BLaER1 treated with 17β-estradiol and CSF1 and Interleukin-3, amounts not matched to agents 10 nM and 100 nM (cell line): ENCODE measurements around the gene RASEF.

Experiments
- H3K27ac ChIP-seq, 11 experiments: shearing (Covaris generic); formaldehyde crosslinking; 2 replicates each; pipeline ENCODE4 v1.8.1; 2022
- H3K27me3 ChIP-seq, 11 experiments: shearing (Covaris generic); formaldehyde crosslinking; 2 replicates each; pipeline ENCODE4 v1.8.1; 2022
- H3K36me3 ChIP-seq, 11 experiments: shearing (Covaris generic); formaldehyde crosslinking; 2 replicates each; pipeline ENCODE4 v1.8.1; 2022
- H3K4me1 ChIP-seq, 10 experiments: shearing (Covaris generic); formaldehyde crosslinking; 2 replicates each; pipeline ENCODE4 v1.8.1; 2022
- H3K4me2 ChIP-seq, 11 experiments: shearing (Covaris generic); formaldehyde crosslinking; 2 replicates each; pipeline ENCODE4 v1.8.1; 2022
- H3K4me3 ChIP-seq, 10 experiments: shearing (Covaris generic); formaldehyde crosslinking; 2 replicates each; pipeline ENCODE4 v1.8.1; 2022
- H3K9ac ChIP-seq, 11 experiments: shearing (Covaris generic); formaldehyde crosslinking; 2 replicates each; pipeline ENCODE4 v1.8.1; 2022
- H3K9me3 ChIP-seq, 11 experiments: shearing (Covaris generic); formaldehyde crosslinking; replicated peaks in 1 of 11; 2 replicates each; pipeline ENCODE4 v1.8.1; 2022
- H4K20me1 ChIP-seq, 11 experiments: shearing (Covaris generic); formaldehyde crosslinking; 2 replicates each; pipeline ENCODE4 v1.8.1; 2022
- Cebpa-rat ChIP-seq, 11 experiments: shearing (Covaris generic); IDR thresholded peaks; 2 replicates each; pipeline ENCODE4 v1.8.1; 2022

The RASEF gene

DNA sequence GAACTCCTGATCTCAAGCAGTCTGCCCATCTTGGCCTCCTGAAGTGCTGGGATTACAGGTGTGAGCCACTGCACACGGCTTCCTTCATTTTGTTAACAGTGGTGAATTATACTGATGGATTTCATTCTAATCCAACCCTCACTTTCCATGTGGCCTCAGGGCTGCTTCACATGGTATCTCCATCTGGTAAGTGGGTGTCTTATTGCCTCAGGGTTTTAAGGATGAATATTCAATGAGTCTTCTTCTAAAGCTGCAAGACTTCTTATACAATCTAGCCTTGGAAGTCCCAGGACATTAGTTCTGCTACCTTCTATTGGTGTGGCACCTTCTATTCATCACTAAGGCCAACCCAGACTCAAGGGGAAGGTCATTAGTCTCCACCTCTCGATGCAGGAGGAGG, 8.7 kb upstream of the RASEF start:
- H3K27ac ChIP-seq: no peak overlapping the region
- H3K4me3 ChIP-seq: no peak overlapping the region
- no peak for TF ChIP-seq Cebpa-rat (IDR thresholded peaks at IDR 0.05)
- H3K4me2 ChIP-seq: no peak overlapping the region
- no peaks in the 10 kb centered on the region for H3K27me3 ChIP-seq
- no peaks in the 10 kb centered on the region for H3K36me3 ChIP-seq
- no peaks in the 10 kb centered on the region for H4K20me1 ChIP-seq
- H3K9ac ChIP-seq: no peak overlapping the region
- H3K9me3 ChIP-seq: no peaks in the 10 kb centered on the region
- H3K4me1 ChIP-seq: no peaks in the 10 kb centered on the region

DNA sequence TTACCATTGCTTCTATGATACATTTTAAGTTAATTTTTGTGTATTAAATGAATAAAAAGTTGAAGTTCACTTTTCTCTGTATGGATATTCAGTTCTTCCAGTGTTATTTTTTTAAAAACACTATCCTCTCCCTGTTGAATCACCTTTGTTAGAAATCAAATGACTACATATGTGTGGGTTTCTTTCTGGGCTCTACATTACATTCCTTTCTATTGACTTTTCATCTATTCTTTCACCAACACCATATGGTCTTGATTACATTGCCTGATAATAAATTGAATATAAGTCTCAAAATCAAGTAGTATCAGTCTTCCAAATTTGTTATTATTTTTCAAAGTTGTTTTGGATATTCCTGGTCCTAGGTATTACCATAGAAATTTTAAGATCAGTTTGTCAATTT, 7.3 kb upstream of the RASEF start:
- H3K9ac ChIP-seq: no peak overlapping the region
- no peak for TF ChIP-seq Cebpa-rat (IDR thresholded peaks at IDR 0.05)
- no peaks in the 10 kb centered on the region for H4K20me1 ChIP-seq
- H3K27ac ChIP-seq: no peak overlapping the region
- no peak overlapping the region for H3K4me3 ChIP-seq
- no peaks in the 10 kb centered on the region for H3K27me3 ChIP-seq
- no peaks in the 10 kb centered on the region for H3K9me3 ChIP-seq
- H3K36me3 ChIP-seq: no peaks in the 10 kb centered on the region
- no peak overlapping the region for H3K4me2 ChIP-seq
- no peaks in the 10 kb centered on the region for H3K4me1 ChIP-seq

DNA sequence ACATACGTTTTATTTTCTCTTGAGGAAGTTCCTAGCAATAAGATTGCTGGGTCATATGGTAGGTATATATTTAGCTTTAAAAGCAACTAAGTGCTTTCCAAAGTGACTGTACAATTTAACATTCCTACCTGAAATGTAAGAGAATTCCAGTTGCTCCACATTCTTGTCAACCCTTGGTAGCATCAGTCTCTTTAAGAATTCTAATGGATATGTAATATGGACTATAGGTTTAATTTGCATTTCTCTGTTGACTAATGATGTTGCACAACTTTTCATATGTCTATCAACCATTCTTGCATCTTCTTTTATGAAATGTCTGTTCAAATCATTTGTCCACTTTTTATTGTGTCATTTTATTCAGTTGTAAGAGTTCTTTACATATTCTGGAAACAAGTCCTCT, 6.7 kb upstream of the RASEF start:
- no peak overlapping the region for H3K4me2 ChIP-seq
- no peak overlapping the region for H3K27ac ChIP-seq
- no peaks in the 10 kb centered on the region for H3K36me3 ChIP-seq
- H3K4me3 ChIP-seq: no peak overlapping the region
- no peak overlapping the region for H3K9ac ChIP-seq
- no peak for TF ChIP-seq Cebpa-rat (IDR thresholded peaks at IDR 0.05)
- no peaks in the 10 kb centered on the region for H4K20me1 ChIP-seq
- H3K4me1 ChIP-seq: no peaks in the 10 kb centered on the region
- H3K9me3 ChIP-seq: no peaks in the 10 kb centered on the region
- H3K27me3 ChIP-seq: peaks cover 0 to 2% (median 0%) of the 10 kb centered on the region in 11 experiments; a peak in 1 of 22 replicates

DNA sequence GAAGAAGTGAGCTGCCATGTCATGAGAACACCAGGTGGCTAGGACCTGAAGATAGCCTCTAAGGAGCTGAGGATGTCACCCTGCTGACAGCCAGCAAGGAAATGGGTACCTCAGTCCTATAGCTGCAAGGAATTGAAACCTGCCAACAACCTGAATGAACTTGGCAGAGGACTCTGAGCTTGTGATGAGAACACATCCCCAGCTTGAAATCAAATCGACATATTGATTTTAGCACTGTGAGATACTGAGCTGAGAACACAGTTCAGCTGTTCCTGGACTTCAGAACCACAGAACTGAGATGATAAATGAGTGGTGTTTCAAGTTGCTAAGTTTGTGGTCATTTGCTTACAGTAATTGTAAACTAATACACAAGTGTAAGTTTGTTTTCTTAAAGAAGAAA, 5.5 kb upstream of the RASEF start:
- Histone ChIP-seq H3K4me3 (no peak overlapping the region), H3K4me1 (no peaks in the 10 kb centered on the region), H3K9me3 (peaks cover 0 to 4% (median 1%) of the 10 kb centered on the region in 11 experiments; a peak in 11 of 22 replicates), H3K27ac (no peak overlapping the region), H3K27me3 (peaks cover 8 to 13% (median 10%) of the 10 kb centered on the region in 11 experiments), H3K4me2 (no peak overlapping the region), H4K20me1 (no peaks in the 10 kb centered on the region), H3K36me3 (no peaks in the 10 kb centered on the region), H3K9ac (no peak overlapping the region)
- TF ChIP-seq Cebpa-rat (IDR thresholded peaks at IDR 0.05): no peak

GRCh38 chr9:83067579-83067978, 4.6 kb upstream of the RASEF start:
- Histone ChIP-seq H3K4me3 (no peak overlapping the region), H3K4me2 (no peak overlapping the region), H3K9me3 (peaks cover 6 to 13% (median 10%) of the 10 kb centered on the region in 11 experiments; a peak in 20 of 22 replicates), H3K27me3 (peaks cover 16 to 21% (median 18%) of the 10 kb centered on the region in 11 experiments), H4K20me1 (no peaks in the 10 kb centered on the region), H3K27ac (no peak overlapping the region), H3K36me3 (no peaks in the 10 kb centered on the region), H3K9ac (no peak overlapping the region), H3K4me1 (peaks cover 0 to 5% (median 0%) of the 10 kb centered on the region in 10 experiments; a peak in 5 of 20 replicates)
- no peak for TF ChIP-seq Cebpa-rat (IDR thresholded peaks at IDR 0.05)

DNA sequence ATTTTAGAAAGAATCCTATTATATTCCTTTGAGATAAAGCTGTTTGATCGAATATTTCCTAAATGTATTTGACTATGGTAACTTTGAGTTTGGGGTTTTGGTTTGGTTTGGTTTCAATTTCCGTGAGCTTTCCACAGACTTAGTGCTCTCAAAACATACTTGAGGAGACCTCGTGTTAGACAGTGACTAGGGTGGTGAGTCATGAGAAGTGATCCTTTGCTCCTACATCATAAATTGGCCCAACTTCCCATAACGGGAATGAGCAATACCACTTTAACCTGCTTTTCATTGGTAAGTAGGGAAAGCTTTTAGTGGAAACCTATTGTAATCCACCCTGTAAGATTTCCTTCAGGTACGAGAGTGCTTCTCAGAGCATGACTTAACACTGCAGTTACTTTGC, 3.8 kb upstream of the RASEF start:
- TF ChIP-seq Cebpa-rat (IDR thresholded peaks at IDR 0.05): no peak
- no peak overlapping the region for H3K4me2 ChIP-seq
- H3K4me1 ChIP-seq: peaks cover 0 to 12% (median 7%) of the 10 kb centered on the region in 10 experiments; a peak in 9 of 20 replicates

GRCh38 chr9:83065233-83065632, 2.3 kb upstream of the RASEF start:
- H3K9ac ChIP-seq: no peak overlapping the region
- no peaks in the 10 kb centered on the region; a peak in 1 of 22 replicates for H4K20me1 ChIP-seq
- peaks cover 11 to 20% (median 16%) of the 10 kb centered on the region in 11 experiments; a peak in 20 of 22 replicates for H3K9me3 ChIP-seq
- TF ChIP-seq Cebpa-rat (IDR thresholded peaks at IDR 0.05): no peak
- H3K4me1 ChIP-seq: peaks cover 0 to 14% (median 7%) of the 10 kb centered on the region in 10 experiments; a peak in 9 of 20 replicates
- H3K27ac ChIP-seq: no peak overlapping the region
- no peak overlapping the region for H3K4me3 ChIP-seq
- no peaks in the 10 kb centered on the region for H3K36me3 ChIP-seq
- H3K4me2 ChIP-seq: no peak overlapping the region
- peaks cover 35 to 45% (median 42%) of the 10 kb centered on the region in 11 experiments for H3K27me3 ChIP-seq

More for the DNA sequence above, 3.8 kb upstream of the RASEF start:
- Histone ChIP-seq H3K4me3 (no peak overlapping the region), H3K27ac (no peak overlapping the region), H3K9me3 (peaks cover 11 to 20% (median 16%) of the 10 kb centered on the region in 11 experiments; a peak in 20 of 22 replicates), H4K20me1 (no peaks in the 10 kb centered on the region; a peak in 1 of 22 replicates), H3K27me3 (peaks cover 24 to 29% (median 26%) of the 10 kb centered on the region in 11 experiments), H3K9ac (no peak overlapping the region), H3K36me3 (no peaks in the 10 kb centered on the region)

DNA sequence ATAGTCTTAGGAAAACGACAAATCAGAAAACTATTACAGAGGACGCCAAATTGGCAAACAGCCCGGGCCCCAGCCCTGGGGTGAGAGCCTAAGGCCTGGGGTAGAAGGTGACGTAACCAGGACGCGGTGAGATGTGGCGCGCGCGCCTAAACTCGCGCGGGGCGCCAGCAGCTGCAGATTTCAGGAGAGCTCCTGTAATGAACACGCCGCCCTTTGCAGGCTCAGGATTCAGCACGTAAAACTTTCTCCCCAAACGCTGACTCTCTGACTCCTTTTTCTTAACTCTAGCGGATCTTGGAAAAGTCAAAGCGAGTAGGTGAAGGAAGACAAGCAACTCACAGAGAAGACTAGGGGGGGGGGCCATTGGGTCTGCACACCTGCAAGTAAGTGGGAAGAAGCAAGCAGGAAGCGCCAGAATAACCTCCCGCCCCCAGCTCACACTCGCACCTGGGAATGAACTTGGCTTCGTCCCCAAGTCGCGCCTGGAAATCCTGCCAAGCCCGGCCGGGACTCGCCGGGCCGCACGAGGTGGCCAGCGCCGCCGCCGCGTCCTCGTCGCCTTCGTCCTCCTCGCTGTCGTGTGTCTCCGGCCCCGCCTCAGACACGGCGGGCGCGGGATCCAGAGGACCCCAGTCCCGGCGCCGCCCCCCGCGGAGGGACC, 822 bp downstream of the RASEF start:
- Histone ChIP-seq H3K4me3 (peak overlapping the region; percentile 48 to 67 (median 58)), H3K4me2 (peak overlapping the region; percentile 71 to 91 (median 84)), H3K9ac (peak overlapping the region in 4 of 11 experiments; percentile 15 to 37 (median 21); a peak in 3 of 22 replicates), H3K9me3 (peaks cover 11 to 20% (median 16%) of the 10 kb centered on the region in 11 experiments; a peak in 20 of 22 replicates), H4K20me1 (no peaks in the 10 kb centered on the region; a peak in 1 of 22 replicates), H3K27ac (no peak overlapping the region), H3K4me1 (peaks cover 0 to 14% (median 7%) of the 10 kb centered on the region in 10 experiments; a peak in 9 of 20 replicates), H3K36me3 (no peaks in the 10 kb centered on the region), H3K27me3 (peaks cover 35 to 50% (median 43%) of the 10 kb centered on the region in 11 experiments)
- no peak for TF ChIP-seq Cebpa-rat (IDR thresholded peaks at IDR 0.05)

DNA sequence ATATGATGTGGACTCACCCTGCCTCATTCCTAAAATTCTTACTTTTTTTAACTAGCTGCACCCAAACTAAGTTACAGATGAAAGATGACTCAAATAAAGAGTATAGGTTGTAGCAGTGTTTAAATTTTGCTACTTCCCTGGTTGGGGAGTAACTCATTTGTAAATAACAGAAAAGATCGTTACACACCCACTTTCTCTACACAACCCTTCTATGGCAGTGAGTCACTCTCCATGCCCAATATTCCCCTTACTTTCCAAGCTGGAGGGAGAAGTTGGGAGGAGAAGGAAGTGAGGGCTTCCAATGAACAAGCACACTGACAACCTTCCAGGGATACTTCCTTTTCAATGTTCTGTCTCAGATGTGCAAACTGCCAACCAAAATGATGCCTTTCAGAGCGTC, 1.9 kb downstream of the RASEF start:
- H4K20me1 ChIP-seq: no peaks in the 10 kb centered on the region; a peak in 1 of 22 replicates
- peaks cover 35 to 50% (median 43%) of the 10 kb centered on the region in 11 experiments for H3K27me3 ChIP-seq
- H3K4me2 ChIP-seq: 0 out of 22 replicates have a peak overlapping the region, but pooled peaks of 1 of the 11 experiments have one; percentile 84
- H3K9ac ChIP-seq: no peak overlapping the region
- H3K9me3 ChIP-seq: peaks cover 11 to 20% (median 16%) of the 10 kb centered on the region in 11 experiments; a peak in 20 of 22 replicates
- no peak overlapping the region for H3K27ac ChIP-seq
- TF ChIP-seq Cebpa-rat (IDR thresholded peaks at IDR 0.05): no peak
- no peak overlapping the region for H3K4me3 ChIP-seq
- peaks cover 0 to 14% (median 7%) of the 10 kb centered on the region in 10 experiments; a peak in 9 of 20 replicates for H3K4me1 ChIP-seq
- no peaks in the 10 kb centered on the region for H3K36me3 ChIP-seq
